Liver (tissue), 9 donors: ENCODE results near the gene ALDH5A1. TPM values are rescaled to one million over a fixed set of nuclear protein-coding genes. Genes with fewer than 3 reads are reported as not detected.

Source experiments
- DNase-seq: peaks from one replicate; pipeline ENCODE4 v3.0.0-alpha.2; 2017; ENCODE audit warnings: low spot score
- H3K27ac ChIP-seq, 2 donors: one replicate each; pipeline ENCODE4 v1.7.0; 2013; ENCODE audit warnings: inconsistent platforms in 2 of 2, low read length in 2 of 2, control low read depth in 1 of 2, low read depth in 1 of 2, mild to moderate bottlenecking in 1 of 2
- H3K27me3 ChIP-seq, 4 donors: one replicate each; pipeline versions ENCODE4 v1.6.1 to v1.7.0; 2013; ENCODE audit warnings: low read length in 3 of 4, inconsistent platforms in 1 of 4, mild to moderate bottlenecking in 1 of 4, moderate library complexity in 1 of 4; ENCODE audit not compliant: control insufficient read depth in 4 of 4, insufficient read depth in 4 of 4
- H3K36me3 ChIP-seq, 4 donors: one replicate each; pipeline versions ENCODE4 v1.6.1 to v1.7.0; 2013; ENCODE audit warnings: low read length in 3 of 4, mild to moderate bottlenecking in 3 of 4, low read depth in 1 of 4, moderate library complexity in 1 of 4; ENCODE audit not compliant: control insufficient read depth in 4 of 4, insufficient read depth in 3 of 4
- H3K4me1 ChIP-seq, 4 donors: one replicate each; pipeline versions ENCODE4 v1.6.1 to v1.7.0; 2013; ENCODE audit warnings: low read length in 3 of 4, mild to moderate bottlenecking in 3 of 4, moderate library complexity in 1 of 4; ENCODE audit not compliant: control insufficient read depth in 4 of 4, insufficient read depth in 4 of 4
- H3K4me3 ChIP-seq, 3 donors: one replicate each; pipeline versions ENCODE4 v1.6.1 to v1.7.0; 2013; ENCODE audit warnings: low read length in 3 of 3, control low read depth in 1 of 3, low read depth in 1 of 3, mild to moderate bottlenecking in 1 of 3
- H3K9ac ChIP-seq, 2 donors: one replicate each; pipeline ENCODE4 v1.7.0; 2013; ENCODE audit warnings: low read length in 2 of 2, mild to moderate bottlenecking in 2 of 2, moderate library complexity in 2 of 2, control low read depth in 1 of 2, low read depth in 1 of 2
- H3K9me3 ChIP-seq, 4 donors: one replicate each; pipeline versions ENCODE4 v1.6.1 to v1.7.0; 2013; ENCODE audit warnings: low read length in 3 of 4; ENCODE audit not compliant: control insufficient read depth in 4 of 4
- EGR1 ChIP-seq, 2 donors: IDR thresholded peaks; 2 replicates each; pipeline ENCODE4 v1.6.1; 2016 to 2018; ENCODE audit warnings: antibody characterized with exemption in 2 of 2, low read depth in 2 of 2
- FOXA1 ChIP-seq: IDR thresholded peaks from 2 replicates; pipeline ENCODE4 v1.6.1; 2016; ENCODE audit warnings: antibody characterized with exemption
- GABPA ChIP-seq, 2 donors: IDR thresholded peaks in 1 of 2; conservative IDR thresholded peaks in 1 of 2; 2 replicates each; pipeline ENCODE4 v1.6.1; 2016; ENCODE audit warnings: antibody characterized with exemption in 2 of 2, mild to moderate bottlenecking in 1 of 2, moderate library complexity in 1 of 2
- HNF4A ChIP-seq, 2 donors: conservative IDR thresholded peaks; 2 replicates each; pipeline ENCODE4 v1.6.1; 2016; ENCODE audit warnings: antibody characterized with exemption in 2 of 2, mild to moderate bottlenecking in 2 of 2
- JUND ChIP-seq, 2 donors: IDR thresholded peaks; 2 replicates each; pipeline ENCODE4 v1.6.1; 2016; ENCODE audit warnings: antibody characterized with exemption in 2 of 2
- NR2F2 ChIP-seq: IDR thresholded peaks from 2 replicates; pipeline ENCODE4 v1.6.1; 2016; ENCODE audit warnings: antibody characterized with exemption
- RAD21 ChIP-seq, 2 donors: IDR thresholded peaks; 2 replicates each; pipeline ENCODE4 v1.6.1; 2016; ENCODE audit warnings: antibody characterized with exemption in 2 of 2, mild to moderate bottlenecking in 2 of 2
- RXRA ChIP-seq, 2 donors: IDR thresholded peaks; 2 replicates each; pipeline ENCODE4 v1.6.1; 2017 to 2018; ENCODE audit warnings: antibody characterized with exemption in 2 of 2, mild to moderate bottlenecking in 1 of 2
- SP1 ChIP-seq: IDR thresholded peaks from 2 replicates; pipeline ENCODE4 v1.6.1; 2018; ENCODE audit warnings: antibody characterized with exemption, mild to moderate bottlenecking
- TAF1 ChIP-seq: conservative IDR thresholded peaks from 2 replicates; pipeline ENCODE4 v1.6.1; 2016; ENCODE audit warnings: antibody characterized with exemption, mild to moderate bottlenecking
- YY1 ChIP-seq: IDR thresholded peaks from 2 replicates; pipeline ENCODE4 v1.6.1; 2016; ENCODE audit warnings: antibody characterized with exemption, mild to moderate bottlenecking
- WGBS: extraction: QIAGEN DNeasy Blood & Tissue Kit; methylation state at CpG from one replicate; pipeline ENCODE4 v1.1.7; 2013; 5-methylcytosine and 5-hydroxymethylcytosine counted together
- polyA plus RNA-seq, 2 donors: library from polyadenylated mRNA; stranded (reverse) in 1 of 2; unstranded in 1 of 2; fragments of 200-250 nt in 1 of 2; fragments of >200 nt in 1 of 2; fragmentation: Nextera tagmentation in 1 of 2; extraction: Ambion mirVana in 1 of 2; gene quantifications; one replicate each; pipeline versions ENCODE4 v1.2.1 to v1.2.3, GENCODE V29; 2013 to 2015
- total RNA-seq, 2 donors: library from RNA; depleted of rRNA; stranded (reverse); fragments of >200 nt; gene quantifications; one replicate each; pipeline ENCODE4 v1.2.3, GENCODE V29; 2014
- TF ChIP-seq, protein P1 (sequence below): IDR thresholded peaks from 2 replicates; pipeline ENCODE4 v1.6.1; 2016; ENCODE audit warnings: antibody characterized with exemption
- TF ChIP-seq, protein P2 (sequence below): fragments of 150-350 bp; IDR thresholded peaks from 2 replicates; pipeline ENCODE4 v1.5.1; 2017; ENCODE audit warnings: improper control_type of control experiment, low read depth, low read length; ENCODE audit not compliant: missing input control
- TF ChIP-seq, protein P3 (sequence below): IDR thresholded peaks from 2 replicates; pipeline ENCODE4 v1.6.1; 2016; ENCODE audit warnings: antibody characterized with exemption
- TF ChIP-seq, protein P4 (sequence below): IDR thresholded peaks from 2 replicates; pipeline ENCODE4 v1.6.1; 2016; ENCODE audit warnings: antibody characterized with exemption
- TF ChIP-seq, protein P5 (sequence below): IDR thresholded peaks from 2 replicates; pipeline ENCODE4 v1.6.1; 2016; ENCODE audit warnings: antibody characterized with exemption, mild to moderate bottlenecking
- donor health status: healthy.
- donor health status: healthy.
- donor health status: healthy.
- donor health status: healthy.
- donor health status: healthy.

ALDH5A1 gene
- total and polyA plus RNA-seq, 4 donors, result 18.2 to 26.8 (median 19.6) TPM

DNA sequence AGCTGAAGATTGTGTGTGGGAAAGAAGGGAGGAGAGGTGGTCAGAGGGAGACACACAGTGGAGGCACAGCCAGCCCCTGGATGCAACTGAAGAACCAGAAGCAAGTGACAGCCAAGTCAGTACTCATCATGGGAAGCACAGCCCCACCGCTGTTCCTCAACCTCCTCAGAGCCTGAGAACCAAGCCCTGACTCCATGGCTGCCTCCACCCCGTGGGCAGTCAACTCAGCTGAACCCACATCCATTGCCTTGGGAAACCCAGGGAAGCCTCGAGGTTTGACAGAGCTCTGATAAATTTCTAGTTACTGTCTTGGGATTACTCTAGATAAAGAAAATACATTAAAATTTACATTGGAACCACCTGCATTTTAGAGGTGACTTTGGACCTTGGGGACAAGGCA, 29.6 kb downstream of the ALDH5A1 start:
- DNase-seq, result no peak
- Histone ChIP-seq H3K27me3 (no peaks in the 10 kb centered on the region), H3K9ac (no peak overlapping the region), H3K27ac (no peak overlapping the region), H3K9me3 (no peaks in the 10 kb centered on the region), H3K4me3 (no peak overlapping the region), H3K36me3 (peaks cover 3 to 18% (median 4%) of the 10 kb centered on the region in 4 donors), H3K4me1 (no peaks in the 10 kb centered on the region)
- 81% methylated on average over 3 of the region's 3 CpGs for WGBS
- no peak for TF ChIP-seq TAF1
- TF ChIP-seq, protein P1, sequence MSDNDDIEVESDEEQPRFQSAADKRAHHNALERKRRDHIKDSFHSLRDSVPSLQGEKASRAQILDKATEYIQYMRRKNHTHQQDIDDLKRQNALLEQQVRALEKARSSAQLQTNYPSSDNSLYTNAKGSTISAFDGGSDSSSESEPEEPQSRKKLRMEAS, result no peak
- TF ChIP-seq NR2F2, result no peak
- TF ChIP-seq, protein P2, sequence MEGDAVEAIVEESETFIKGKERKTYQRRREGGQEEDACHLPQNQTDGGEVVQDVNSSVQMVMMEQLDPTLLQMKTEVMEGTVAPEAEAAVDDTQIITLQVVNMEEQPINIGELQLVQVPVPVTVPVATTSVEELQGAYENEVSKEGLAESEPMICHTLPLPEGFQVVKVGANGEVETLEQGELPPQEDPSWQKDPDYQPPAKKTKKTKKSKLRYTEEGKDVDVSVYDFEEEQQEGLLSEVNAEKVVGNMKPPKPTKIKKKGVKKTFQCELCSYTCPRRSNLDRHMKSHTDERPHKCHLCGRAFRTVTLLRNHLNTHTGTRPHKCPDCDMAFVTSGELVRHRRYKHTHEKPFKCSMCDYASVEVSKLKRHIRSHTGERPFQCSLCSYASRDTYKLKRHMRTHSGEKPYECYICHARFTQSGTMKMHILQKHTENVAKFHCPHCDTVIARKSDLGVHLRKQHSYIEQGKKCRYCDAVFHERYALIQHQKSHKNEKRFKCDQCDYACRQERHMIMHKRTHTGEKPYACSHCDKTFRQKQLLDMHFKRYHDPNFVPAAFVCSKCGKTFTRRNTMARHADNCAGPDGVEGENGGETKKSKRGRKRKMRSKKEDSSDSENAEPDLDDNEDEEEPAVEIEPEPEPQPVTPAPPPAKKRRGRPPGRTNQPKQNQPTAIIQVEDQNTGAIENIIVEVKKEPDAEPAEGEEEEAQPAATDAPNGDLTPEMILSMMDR, result no peak
- no peak for TF ChIP-seq FOXA1
- TF ChIP-seq YY1, result no peak
- no peak for TF ChIP-seq JUND (IDR thresholded peaks at IDR 0.05)
- TF ChIP-seq, protein P3, sequence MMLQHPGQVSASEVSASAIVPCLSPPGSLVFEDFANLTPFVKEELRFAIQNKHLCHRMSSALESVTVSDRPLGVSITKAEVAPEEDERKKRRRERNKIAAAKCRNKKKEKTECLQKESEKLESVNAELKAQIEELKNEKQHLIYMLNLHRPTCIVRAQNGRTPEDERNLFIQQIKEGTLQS, result no peak
- TF ChIP-seq RAD21 (IDR thresholded peaks at IDR 0.05), result no peak
- TF ChIP-seq EGR1 (IDR thresholded peaks at IDR 0.05; ENCODE audit: low read depth in 2 of 2), result no peak
- TF ChIP-seq, protein P4, sequence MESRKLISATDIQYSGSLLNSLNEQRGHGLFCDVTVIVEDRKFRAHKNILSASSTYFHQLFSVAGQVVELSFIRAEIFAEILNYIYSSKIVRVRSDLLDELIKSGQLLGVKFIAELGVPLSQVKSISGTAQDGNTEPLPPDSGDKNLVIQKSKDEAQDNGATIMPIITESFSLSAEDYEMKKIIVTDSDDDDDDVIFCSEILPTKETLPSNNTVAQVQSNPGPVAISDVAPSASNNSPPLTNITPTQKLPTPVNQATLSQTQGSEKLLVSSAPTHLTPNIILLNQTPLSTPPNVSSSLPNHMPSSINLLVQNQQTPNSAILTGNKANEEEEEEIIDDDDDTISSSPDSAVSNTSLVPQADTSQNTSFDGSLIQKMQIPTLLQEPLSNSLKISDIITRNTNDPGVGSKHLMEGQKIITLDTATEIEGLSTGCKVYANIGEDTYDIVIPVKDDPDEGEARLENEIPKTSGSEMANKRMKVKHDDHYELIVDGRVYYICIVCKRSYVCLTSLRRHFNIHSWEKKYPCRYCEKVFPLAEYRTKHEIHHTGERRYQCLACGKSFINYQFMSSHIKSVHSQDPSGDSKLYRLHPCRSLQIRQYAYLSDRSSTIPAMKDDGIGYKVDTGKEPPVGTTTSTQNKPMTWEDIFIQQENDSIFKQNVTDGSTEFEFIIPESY, result no peak
- no peak for TF ChIP-seq RXRA (IDR thresholded peaks at IDR 0.05)
- TF ChIP-seq GABPA (IDR thresholded peaks at IDR 0.05 in 1 of 2, conservative IDR thresholded peaks at IDR 0.05 in 1 of 2), result no peak
- no peak for TF ChIP-seq SP1
- TF ChIP-seq HNF4A (conservative IDR thresholded peaks at IDR 0.05), result no peak
- TF ChIP-seq, protein P5, sequence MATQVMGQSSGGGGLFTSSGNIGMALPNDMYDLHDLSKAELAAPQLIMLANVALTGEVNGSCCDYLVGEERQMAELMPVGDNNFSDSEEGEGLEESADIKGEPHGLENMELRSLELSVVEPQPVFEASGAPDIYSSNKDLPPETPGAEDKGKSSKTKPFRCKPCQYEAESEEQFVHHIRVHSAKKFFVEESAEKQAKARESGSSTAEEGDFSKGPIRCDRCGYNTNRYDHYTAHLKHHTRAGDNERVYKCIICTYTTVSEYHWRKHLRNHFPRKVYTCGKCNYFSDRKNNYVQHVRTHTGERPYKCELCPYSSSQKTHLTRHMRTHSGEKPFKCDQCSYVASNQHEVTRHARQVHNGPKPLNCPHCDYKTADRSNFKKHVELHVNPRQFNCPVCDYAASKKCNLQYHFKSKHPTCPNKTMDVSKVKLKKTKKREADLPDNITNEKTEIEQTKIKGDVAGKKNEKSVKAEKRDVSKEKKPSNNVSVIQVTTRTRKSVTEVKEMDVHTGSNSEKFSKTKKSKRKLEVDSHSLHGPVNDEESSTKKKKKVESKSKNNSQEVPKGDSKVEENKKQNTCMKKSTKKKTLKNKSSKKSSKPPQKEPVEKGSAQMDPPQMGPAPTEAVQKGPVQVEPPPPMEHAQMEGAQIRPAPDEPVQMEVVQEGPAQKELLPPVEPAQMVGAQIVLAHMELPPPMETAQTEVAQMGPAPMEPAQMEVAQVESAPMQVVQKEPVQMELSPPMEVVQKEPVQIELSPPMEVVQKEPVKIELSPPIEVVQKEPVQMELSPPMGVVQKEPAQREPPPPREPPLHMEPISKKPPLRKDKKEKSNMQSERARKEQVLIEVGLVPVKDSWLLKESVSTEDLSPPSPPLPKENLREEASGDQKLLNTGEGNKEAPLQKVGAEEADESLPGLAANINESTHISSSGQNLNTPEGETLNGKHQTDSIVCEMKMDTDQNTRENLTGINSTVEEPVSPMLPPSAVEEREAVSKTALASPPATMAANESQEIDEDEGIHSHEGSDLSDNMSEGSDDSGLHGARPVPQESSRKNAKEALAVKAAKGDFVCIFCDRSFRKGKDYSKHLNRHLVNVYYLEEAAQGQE, result no peak

DNA sequence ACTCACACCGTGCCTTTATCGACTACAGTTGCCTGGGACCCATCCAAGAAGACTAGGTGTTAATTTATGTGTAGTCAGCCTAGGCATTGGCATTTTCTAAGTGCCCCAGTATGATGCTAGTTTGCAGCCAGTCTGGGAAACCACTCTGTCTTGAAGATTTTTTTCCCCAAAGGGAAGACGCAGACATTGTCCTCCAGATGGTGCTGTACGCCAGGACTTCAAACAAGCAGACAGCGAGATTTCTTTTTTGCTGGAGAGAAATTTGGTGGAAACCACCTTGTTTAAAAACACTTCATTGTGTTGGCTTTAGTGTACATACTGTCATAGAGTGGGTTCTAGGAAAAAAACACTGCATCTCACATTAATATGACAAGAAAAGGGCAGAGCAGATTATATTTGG, 30.0 kb downstream of the ALDH5A1 start:
- Histone ChIP-seq H3K9ac (no peak overlapping the region), H3K4me3 (no peak overlapping the region), H3K4me1 (no peaks in the 10 kb centered on the region), H3K27ac (no peak overlapping the region), H3K27me3 (no peaks in the 10 kb centered on the region), H3K36me3 (peaks cover 3 to 18% (median 4%) of the 10 kb centered on the region in 4 donors), H3K9me3 (no peaks in the 10 kb centered on the region)
- WGBS, result 79% methylated on average over 5 of the region's 5 CpGs
- no peak for TF ChIP-seq SP1
- no peak for TF ChIP-seq HNF4A (conservative IDR thresholded peaks at IDR 0.05)
- TF ChIP-seq EGR1 (IDR thresholded peaks at IDR 0.05; ENCODE audit: low read depth in 2 of 2), result no peak
- peak; percentile 9 to 19 for TF ChIP-seq RAD21 (IDR thresholded peaks at IDR 0.05)
- TF ChIP-seq, protein P5, result no peak
- TF ChIP-seq, protein P2, result peak; percentile 1
- TF ChIP-seq NR2F2, result no peak
- no peak for TF ChIP-seq GABPA (IDR thresholded peaks at IDR 0.05 in 1 of 2, conservative IDR thresholded peaks at IDR 0.05 in 1 of 2)
- DNase-seq, result no peak
